ENCODE results near the gene PITRM1. TPM values are rescaled to one million over a fixed set of nuclear protein-coding genes. Genes with fewer than 3 reads are reported as not detected.

Gene PITRM1
- total and polyA plus RNA-seq, 2 experiments from 2014 or later, result 44.1 to 45.9 TPM

GRCh38 chr10:3169271-3169670, 3.3 kb downstream of the PITRM1 start:
- TF ChIP-seq EZH2 (IDR thresholded peaks at IDR 0.05; ENCODE audit: borderline replicate concordance), result no peak
- no peak for TF ChIP-seq EZH2phosphoT487 (IDR thresholded peaks at IDR 0.05; ENCODE audit: low read depth, severe bottlenecking, unreplicated experiment)
- TF ChIP-seq CTCF (IDR thresholded peaks at IDR 0.05; ENCODE audit: poor library complexity), result no peak
- Histone ChIP-seq H3K27ac (no peak overlapping the region), H3K4me2 (no peak overlapping the region), H4K20me1 (ENCODE audit: insufficient read depth, poor library complexity, severe bottlenecking) (no peaks in the 10 kb centered on the region), H3K36me3 (replicated peaks; ENCODE audit: insufficient read depth, low read depth) (no peaks in the 10 kb centered on the region), H3K9me3 (ENCODE audit: low read depth) (no peaks in the 10 kb centered on the region), H3K4me1 (ENCODE audit: insufficient read depth) (no peaks in the 10 kb centered on the region), H3K9me2 (replicated peaks; ENCODE audit: insufficient read depth) (no peaks in the 10 kb centered on the region), H2AFZ (no peak overlapping the region), H3K4me3 (no peak overlapping the region), H3K27me3 (no peaks in the 10 kb centered on the region), H3K79me2 (peaks cover 20% of the 10 kb centered on the region)
- no peak for DNase-seq (ENCODE audit: low spot score)
- 96% methylated on average over 10 of the region's 10 CpGs for whole genome bisulfite sequencing (ENCODE audit: low lambda C conversion rate, missing lambda C conversion rate)

GRCh38 chr10:3167611-3168330, 4.8 kb downstream of the PITRM1 start:
- DNase-seq (ENCODE audit: low spot score), result no peak
- WGBS (ENCODE audit: low lambda C conversion rate, missing lambda C conversion rate), result 95% methylated on average over 21 of the region's 21 CpGs
- Histone ChIP-seq H3K4me2 (no peak overlapping the region), H3K27me3 (no peaks in the 10 kb centered on the region), H3K4me1 (ENCODE audit: insufficient read depth) (no peaks in the 10 kb centered on the region), H4K20me1 (ENCODE audit: insufficient read depth, poor library complexity, severe bottlenecking) (no peaks in the 10 kb centered on the region), H2AFZ (no peak overlapping the region), H3K36me3 (replicated peaks; ENCODE audit: insufficient read depth, low read depth) (no peaks in the 10 kb centered on the region), H3K9me2 (replicated peaks; ENCODE audit: insufficient read depth) (no peaks in the 10 kb centered on the region), H3K4me3 (no peak overlapping the region), H3K9me3 (ENCODE audit: low read depth) (no peaks in the 10 kb centered on the region), H3K27ac (no peak overlapping the region), H3K79me2 (peaks cover 20% of the 10 kb centered on the region)
- TF ChIP-seq EZH2phosphoT487 (IDR thresholded peaks at IDR 0.05; ENCODE audit: low read depth, severe bottlenecking, unreplicated experiment) (no peak), EZH2 (IDR thresholded peaks at IDR 0.05; ENCODE audit: borderline replicate concordance) (no peak), CTCF (IDR thresholded peaks at IDR 0.05; ENCODE audit: poor library complexity) (no peak)

GRCh38 chr10:3166496-3167290, 5.9 kb downstream of the PITRM1 start:
- no peak overlapping the region for H3K4me3 ChIP-seq
- H3K27me3 ChIP-seq, result no peaks in the 10 kb centered on the region
- TF ChIP-seq EZH2 (IDR thresholded peaks at IDR 0.05; ENCODE audit: borderline replicate concordance) (no peak), EZH2phosphoT487 (IDR thresholded peaks at IDR 0.05; ENCODE audit: low read depth, severe bottlenecking, unreplicated experiment) (no peak), CTCF (IDR thresholded peaks at IDR 0.05; ENCODE audit: poor library complexity) (no peak)
- H3K27ac ChIP-seq, result no peak overlapping the region
- no peaks in the 10 kb centered on the region for H3K9me3 ChIP-seq (ENCODE audit: low read depth)
- no peaks in the 10 kb centered on the region for H3K36me3 ChIP-seq (replicated peaks; ENCODE audit: insufficient read depth, low read depth)
- no peak for DNase-seq (ENCODE audit: low spot score)
- peaks cover 19% of the 10 kb centered on the region for H3K79me2 ChIP-seq
- H3K9me2 ChIP-seq (replicated peaks; ENCODE audit: insufficient read depth), result no peaks in the 10 kb centered on the region
- H3K4me2 ChIP-seq, result no peak overlapping the region
- 95% methylated on average over 10 of the region's 10 CpGs for WGBS (ENCODE audit: low lambda C conversion rate, missing lambda C conversion rate)
- no peaks in the 10 kb centered on the region for H3K4me1 ChIP-seq (ENCODE audit: insufficient read depth)
- no peak overlapping the region for H2AFZ ChIP-seq
- H4K20me1 ChIP-seq (ENCODE audit: insufficient read depth, poor library complexity, severe bottlenecking), result no peaks in the 10 kb centered on the region

Data from hepatocyte (in vitro differentiated cells).